WTC11 (cell line): ENCODE data around the gene RFC2. TPM values are rescaled to one million over a fixed set of nuclear protein-coding genes. Genes with fewer than 3 reads are reported as not detected.

Experiments
- ATAC-seq: fragments of 200-7000 bp; cut with Tn5 transposase; 2 replicates; pipeline ENCODE4 v1.10.0; 2021; ENCODE audit warnings: mild to moderate bottlenecking, moderate library complexity
- CTCF ChIA-PET: fragments of 300-600 bp; sonication (Branson Sonifier 250); formaldehyde crosslinking; loops from one replicate; lab custom pipeline; 2021; ENCODE audit warnings: antibody characterized with exemption; lab: Charles Lee
- POLR2A ChIA-PET: fragments of 350-600 bp; sonication (Branson Sonifier 250); formaldehyde crosslinking; loops from one replicate; lab custom pipeline; 2021; ENCODE audit warnings: antibody characterized with exemption; lab: Charles Lee
- DNase-seq: peaks from one replicate; pipeline ENCODE4 v3.0.0; 2021; ENCODE audit warnings: low spot score
- H3K27ac Mint-ChIP-seq: 2 replicates; pipeline ENCODE4 v1.8.0; 2021; ENCODE audit warnings: mixed read lengths
- H3K27me3 Mint-ChIP-seq: 2 replicates; pipeline ENCODE4 v1.8.0; 2021; ENCODE audit warnings: low read depth, mild to moderate bottlenecking, moderate library complexity, mixed read lengths
- H3K36me3 Mint-ChIP-seq: 2 replicates; pipeline ENCODE4 v1.8.0; 2021; ENCODE audit warnings: mixed read lengths
- H3K4me1 Mint-ChIP-seq: 2 replicates; pipeline ENCODE4 v1.8.0; 2022; ENCODE audit warnings: mixed read lengths
- H3K4me3 Mint-ChIP-seq: 2 replicates; pipeline ENCODE4 v1.8.0; 2021; ENCODE audit warnings: mild to moderate bottlenecking, moderate library complexity, mixed read lengths
- H3K9me3 Mint-ChIP-seq: 2 replicates; pipeline ENCODE4 v1.8.0; 2021; ENCODE audit warnings: mixed read lengths
- AFF4 ChIP-seq: sonication (generic); formaldehyde crosslinking; IDR thresholded peaks from 2 replicates; pipeline ENCODE4 v1.8.1; 2023; ENCODE audit warnings: mild to moderate bottlenecking, missing genetic modification reagents, borderline replicate concordance
- CDX4 ChIP-seq: fragments of 250-450 bp; sonication (Bioruptor Pico); IDR thresholded peaks from 2 replicates; pipeline ENCODE4 v1.9.0; 2021; ENCODE audit warnings: moderate library complexity, mild to moderate bottlenecking, inconsistent platforms, borderline replicate concordance
- CREB1 ChIP-seq: sonication (generic); formaldehyde crosslinking; IDR thresholded peaks from 2 replicates; pipeline ENCODE4 v1.8.0; 2023; ENCODE audit warnings: mild to moderate bottlenecking, missing genetic modification reagents
- CREM ChIP-seq: sonication (generic); formaldehyde crosslinking; IDR thresholded peaks from 2 replicates; pipeline ENCODE4 v1.8.1; 2022; ENCODE audit warnings: mild to moderate bottlenecking, missing genetic modification reagents, moderate library complexity
- E2F4 ChIP-seq: sonication (generic); formaldehyde crosslinking; IDR thresholded peaks from 2 replicates; pipeline ENCODE4 v1.8.1; 2022; ENCODE audit warnings: low read depth, mild to moderate bottlenecking, moderate library complexity, missing genetic modification reagents, borderline replicate concordance
- ETV6 ChIP-seq: sonication (generic); formaldehyde crosslinking; IDR thresholded peaks from 2 replicates; pipeline ENCODE4 v1.8.1; 2022; ENCODE audit warnings: mild to moderate bottlenecking, missing genetic modification reagents
- FOXP1 ChIP-seq: sonication (generic); formaldehyde crosslinking; IDR thresholded peaks from 2 replicates; pipeline ENCODE4 v1.8.0; 2022; ENCODE audit warnings: missing genetic modification reagents, mild to moderate bottlenecking, moderate library complexity, borderline replicate concordance
- HMGXB4 ChIP-seq: sonication (generic); formaldehyde crosslinking; IDR thresholded peaks from 2 replicates; pipeline ENCODE4 v1.8.1; 2023; ENCODE audit warnings: mild to moderate bottlenecking, moderate library complexity, missing genetic modification reagents
- JAZF1 ChIP-seq: fragments of 250-450 bp; sonication (Bioruptor Pico); IDR thresholded peaks from 2 replicates; pipeline ENCODE4 v1.9.0; 2021; ENCODE audit warnings: moderate library complexity, mild to moderate bottlenecking, inconsistent platforms
- MAX ChIP-seq: sonication (generic); formaldehyde crosslinking; IDR thresholded peaks from 2 replicates; pipeline ENCODE4 v1.8.0; 2022; ENCODE audit warnings: mild to moderate bottlenecking, missing genetic modification reagents
- NFYB ChIP-seq: sonication (generic); formaldehyde crosslinking; conservative IDR thresholded peaks from 2 replicates; pipeline ENCODE4 v1.8.0; 2022; ENCODE audit warnings: low read depth, missing genetic modification reagents
- TEAD4 ChIP-seq: sonication (generic); formaldehyde crosslinking; IDR thresholded peaks from 2 replicates; pipeline ENCODE4 v1.8.0; 2022; ENCODE audit warnings: mild to moderate bottlenecking, missing genetic modification reagents
- TP53 ChIP-seq: sonication (generic); formaldehyde crosslinking; IDR thresholded peaks from 2 replicates; pipeline ENCODE4 v1.8.1; 2023; ENCODE audit warnings: mild to moderate bottlenecking, missing genetic modification reagents
- USF1 ChIP-seq: sonication (generic); formaldehyde crosslinking; IDR thresholded peaks from 2 replicates; pipeline ENCODE4 v1.8.0; 2022; ENCODE audit warnings: mild to moderate bottlenecking, missing genetic modification reagents
- ZBTB21 ChIP-seq: sonication (generic); formaldehyde crosslinking; IDR thresholded peaks from 2 replicates; pipeline ENCODE4 v1.8.1; 2023; ENCODE audit warnings: mild to moderate bottlenecking, missing genetic modification reagents, borderline replicate concordance
- ZBTB43 ChIP-seq: sonication (generic); formaldehyde crosslinking; IDR thresholded peaks from 2 replicates; pipeline ENCODE4 v1.8.1; 2023; ENCODE audit warnings: mild to moderate bottlenecking, missing genetic modification reagents
- ZNF416 ChIP-seq: fragments of 250-450 bp; sonication (Bioruptor Pico); IDR thresholded peaks from 2 replicates; pipeline ENCODE4 v1.9.0; 2021; ENCODE audit warnings: mild to moderate bottlenecking, inconsistent platforms
- ZNF423 ChIP-seq: fragments of 250-450 bp; sonication (Bioruptor Pico); IDR thresholded peaks from 2 replicates; pipeline ENCODE4 v2.1.2; 2022; ENCODE audit warnings: mild to moderate bottlenecking, moderate library complexity
- ZNF425 ChIP-seq: fragments of 250-450 bp; sonication (Bioruptor Pico); conservative IDR thresholded peaks from 2 replicates; pipeline ENCODE4 v1.9.0; 2021; ENCODE audit warnings: mild to moderate bottlenecking
- total RNA-seq: library from RNA; stranded (reverse); gene quantifications from 3 replicates; pipeline ENCODE4 v1.2.3, GENCODE V29; 2021

The RFC2 gene
- total RNA-seq, 1 experiment from 2014 or later, result 80.7 TPM

GRCh38 chr7:74254858-74255379, 720 bp upstream of the RFC2 start:
- Mint-ChIP-seq H3K27ac (peak overlapping the region; percentile 88), H3K36me3 (peaks cover 19% of the 10 kb centered on the region), H3K4me3 (peak overlapping the region; percentile 94), H3K27me3 (no peaks in the 10 kb centered on the region), H3K4me1 (peaks cover 3% of the 10 kb centered on the region), H3K9me3 (no peaks in the 10 kb centered on the region)
- ATAC-seq (no peak), DNase-seq (no peak)
- CTCF ChIA-PET, result interaction anchor here (0.5 to 2.3 kb wide), 15 partner anchors 9 to 246 kb away, joined by 3 to 10 read pairs (median 3); partner anchors contain the start of gene CLIP2
- TF ChIP-seq ZNF416 (CRISPR knock-in tag) (no peak), NFYB (CRISPR knock-in tag) (no peak), ZBTB21 (no peak), ETV6 (CRISPR knock-in tag) (no peak), JAZF1 (CRISPR knock-in tag) (no peak), ZBTB43 (CRISPR knock-in tag) (no peak), USF1 (no peak), FOXP1 (CRISPR knock-in tag) (no peak), CREM (no peak), HMGXB4 (CRISPR knock-in tag) (no peak)
- POLR2A ChIA-PET, result interaction anchor here (0.6 to 0.9 kb wide), 2 partner anchors 13 to 14 kb away, joined by 3 read pairs; no protein-coding TSS in a partner anchor

GRCh38 chr7:74253835-74254128, 417 bp downstream of the RFC2 start:
- TF ChIP-seq E2F4 (CRISPR knock-in tag) (no peak), TP53 (CRISPR knock-in tag) (no peak), CREB1 (CRISPR knock-in tag) (no peak), ZBTB43 (CRISPR knock-in tag) (no peak), AFF4 (CRISPR knock-in tag) (no peak), MAX (CRISPR knock-in tag) (no peak), TEAD4 (CRISPR knock-in tag) (no peak), ZNF423 (CRISPR knock-in tag) (no peak), CDX4 (CRISPR knock-in tag) (no peak), ZNF425 (CRISPR knock-in tag) (no peak)
- CTCF ChIA-PET, result interaction anchor here (0.8 to 2.3 kb wide), 7 partner anchors 17 to 196 kb away, joined by 3 to 10 read pairs (median 6); no protein-coding TSS in a partner anchor
- ATAC-seq, result peak; percentile 7

More at GRCh38 chr7:74253835-74254128, 417 bp downstream of the RFC2 start:
- H3K9me3 Mint-ChIP-seq, result no peaks in the 10 kb centered on the region
- no peaks in the 10 kb centered on the region for H3K27me3 Mint-ChIP-seq
- peaks cover 28% of the 10 kb centered on the region for H3K36me3 Mint-ChIP-seq
- peak overlapping the region; percentile 94 for H3K4me3 Mint-ChIP-seq
- POLR2A ChIA-PET, result no interaction called here
- peaks cover 3% of the 10 kb centered on the region for H3K4me1 Mint-ChIP-seq
- DNase-seq, result no peak
- H3K27ac Mint-ChIP-seq, result peak overlapping the region; percentile 97
